ENCODE data around the gene MRPL54.

DNA sequence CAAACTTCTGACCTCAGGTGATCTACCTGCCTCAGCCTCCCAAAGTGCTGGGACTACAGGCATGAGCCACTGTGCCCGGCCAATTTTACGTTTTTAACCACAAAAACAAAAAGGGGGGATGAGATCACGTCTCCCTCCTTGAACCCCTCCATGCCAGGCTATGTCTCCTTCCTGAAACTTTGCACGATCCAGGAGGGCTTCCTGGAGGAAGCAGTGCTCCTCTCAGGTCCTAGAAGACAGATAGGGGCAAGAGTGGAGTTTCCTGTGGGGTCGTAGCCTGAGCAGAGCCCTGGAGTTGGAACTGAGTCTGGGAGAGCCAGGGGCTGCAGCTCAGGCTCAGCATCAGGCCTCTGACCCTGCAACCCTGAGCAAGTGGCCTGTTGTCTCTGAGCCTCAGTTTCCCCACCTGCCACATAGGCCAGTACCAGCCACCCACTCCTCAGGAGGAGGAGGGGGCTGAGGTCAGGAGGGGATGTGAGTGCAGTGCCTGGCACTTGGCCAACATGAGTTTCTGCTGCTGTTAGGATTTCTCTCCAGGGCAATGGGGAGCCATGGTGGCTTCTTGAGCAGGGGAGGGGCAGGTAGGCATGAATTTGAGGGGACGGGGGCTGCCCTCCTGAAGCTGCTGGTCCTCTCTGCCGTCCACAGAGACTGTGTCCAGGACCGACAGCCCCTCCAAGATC is 17.0 kb upstream of the MRPL54 start:
- TF ChIP-seq, protein P1, sequence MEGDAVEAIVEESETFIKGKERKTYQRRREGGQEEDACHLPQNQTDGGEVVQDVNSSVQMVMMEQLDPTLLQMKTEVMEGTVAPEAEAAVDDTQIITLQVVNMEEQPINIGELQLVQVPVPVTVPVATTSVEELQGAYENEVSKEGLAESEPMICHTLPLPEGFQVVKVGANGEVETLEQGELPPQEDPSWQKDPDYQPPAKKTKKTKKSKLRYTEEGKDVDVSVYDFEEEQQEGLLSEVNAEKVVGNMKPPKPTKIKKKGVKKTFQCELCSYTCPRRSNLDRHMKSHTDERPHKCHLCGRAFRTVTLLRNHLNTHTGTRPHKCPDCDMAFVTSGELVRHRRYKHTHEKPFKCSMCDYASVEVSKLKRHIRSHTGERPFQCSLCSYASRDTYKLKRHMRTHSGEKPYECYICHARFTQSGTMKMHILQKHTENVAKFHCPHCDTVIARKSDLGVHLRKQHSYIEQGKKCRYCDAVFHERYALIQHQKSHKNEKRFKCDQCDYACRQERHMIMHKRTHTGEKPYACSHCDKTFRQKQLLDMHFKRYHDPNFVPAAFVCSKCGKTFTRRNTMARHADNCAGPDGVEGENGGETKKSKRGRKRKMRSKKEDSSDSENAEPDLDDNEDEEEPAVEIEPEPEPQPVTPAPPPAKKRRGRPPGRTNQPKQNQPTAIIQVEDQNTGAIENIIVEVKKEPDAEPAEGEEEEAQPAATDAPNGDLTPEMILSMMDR (IDR thresholded peaks at IDR 0.05; ENCODE audit: insufficient read depth, low read depth, low read length): no peak
- TF ChIP-seq EZH2 (IDR thresholded peaks at IDR 0.05; ENCODE audit: insufficient read depth, low read length): no peak
